Stimulated activated CD8-positive, alpha-beta memory T cell treated with anti-CD3 and anti-CD28 coated beads, Interleukin-7, amount 100 ng/mL, for 4 hours (primary cell): ENCODE measurements around the gene PLB1.

Experiments used
- DNase-seq, 2 donors: peaks; one replicate each; pipeline ENCODE4 v3.0.0-alpha.2; 2020; ENCODE audit warnings: low read depth in 2 of 2

PLB1 gene

DNA sequence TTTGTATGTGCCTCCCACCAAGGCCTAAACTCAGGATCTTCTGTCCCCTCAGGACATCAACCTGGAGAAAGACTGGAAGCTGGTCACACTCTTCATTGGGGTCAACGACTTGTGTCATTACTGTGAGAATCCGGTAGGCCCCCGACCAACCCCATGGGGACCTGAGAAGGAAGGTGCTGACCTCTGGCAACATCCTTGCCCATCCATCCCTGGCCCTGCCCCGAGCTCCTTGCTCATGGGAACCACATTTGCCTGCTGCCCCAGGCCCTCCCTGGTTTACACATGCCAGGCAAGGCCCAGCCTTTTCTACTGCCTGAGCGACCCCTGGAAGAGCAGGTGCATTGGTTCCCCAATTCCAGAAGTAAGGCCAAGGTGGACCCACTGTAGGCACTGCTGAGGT, 130.5 kb downstream of the PLB1 start:
- DNase-seq: no peak

DNA sequence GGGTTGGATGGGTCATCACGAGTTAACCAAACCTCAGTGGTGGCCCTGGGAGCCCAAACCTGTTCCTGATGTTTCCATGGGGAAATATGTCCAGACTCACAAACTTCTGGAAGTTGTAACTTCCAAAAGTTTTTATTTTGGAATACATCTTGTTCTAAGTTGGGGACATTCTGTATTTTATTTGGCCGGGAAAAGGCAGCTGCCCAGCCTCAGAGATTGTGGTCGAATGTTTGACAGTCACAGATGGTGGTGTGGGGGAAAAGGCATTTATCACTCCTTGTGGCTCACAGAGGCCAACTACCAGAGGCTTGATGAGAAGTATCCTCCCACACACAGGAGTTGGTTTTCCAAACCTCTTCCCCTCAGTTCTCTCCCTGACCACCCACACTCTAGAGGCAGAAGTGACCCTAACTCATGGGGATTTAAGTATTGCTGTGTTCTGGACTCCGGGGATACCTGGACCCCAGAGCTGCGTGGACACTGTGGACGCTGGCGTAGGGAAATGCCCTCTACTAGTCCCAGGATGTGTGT, 131.1 kb downstream of the PLB1 start:
- DNase-seq: no peak

DNA sequence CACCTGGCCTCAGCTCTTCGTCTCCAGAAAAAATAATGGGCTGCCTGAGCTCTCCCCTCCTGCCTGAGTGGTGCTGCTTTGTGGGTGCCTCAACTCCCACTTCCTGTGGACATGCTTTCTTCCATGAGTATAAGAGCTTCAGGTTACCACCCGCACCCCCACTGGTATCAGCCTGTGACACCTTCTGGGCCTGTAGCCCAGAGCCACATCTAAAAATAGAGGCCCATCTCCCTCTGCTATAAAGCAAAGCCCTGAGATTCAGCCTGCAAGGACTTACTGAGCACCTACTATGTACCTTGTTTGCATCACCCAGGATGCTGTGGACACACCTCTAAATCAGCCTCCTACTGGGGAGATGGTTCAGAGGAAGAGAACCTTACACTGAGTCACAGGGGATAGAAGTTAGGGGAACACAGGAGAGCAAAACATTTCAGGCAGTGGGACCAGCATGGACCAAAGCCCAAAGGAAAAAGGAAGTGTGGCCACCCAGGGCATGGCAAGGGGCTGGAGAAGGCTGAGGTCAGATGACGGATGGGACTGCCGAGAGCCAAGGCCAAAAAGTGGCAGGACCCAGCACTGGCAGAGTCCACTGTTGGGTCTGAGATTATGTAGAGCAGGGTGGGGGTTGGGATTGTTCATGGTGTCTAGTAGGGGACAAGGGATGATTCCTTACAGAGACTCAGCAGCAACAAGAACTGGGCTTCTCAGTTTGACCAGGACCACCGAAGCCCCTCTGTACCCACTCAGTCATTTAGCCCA, 132.0 kb downstream of the PLB1 start:
- DNase-seq: no peak

DNA sequence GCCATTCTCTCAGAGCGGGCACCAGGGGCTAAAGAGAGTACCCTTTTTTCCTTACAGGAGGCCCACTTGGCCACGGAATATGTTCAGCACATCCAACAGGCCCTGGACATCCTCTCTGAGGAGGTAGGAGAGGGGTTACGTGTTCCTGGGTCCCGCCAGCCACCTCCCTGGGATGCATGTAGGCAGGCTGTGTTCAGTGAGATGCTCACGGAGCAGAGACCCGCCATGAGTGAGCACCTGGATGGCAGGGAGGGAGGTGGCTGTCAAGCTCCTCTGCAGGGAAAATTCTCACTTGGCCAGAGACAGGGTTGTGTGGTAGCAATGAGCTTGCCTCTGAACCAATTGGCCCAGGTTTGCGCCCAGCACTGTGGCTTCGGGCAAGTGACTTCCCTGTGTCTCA, 132.6 kb downstream of the PLB1 start:
- DNase-seq: no peak

DNA sequence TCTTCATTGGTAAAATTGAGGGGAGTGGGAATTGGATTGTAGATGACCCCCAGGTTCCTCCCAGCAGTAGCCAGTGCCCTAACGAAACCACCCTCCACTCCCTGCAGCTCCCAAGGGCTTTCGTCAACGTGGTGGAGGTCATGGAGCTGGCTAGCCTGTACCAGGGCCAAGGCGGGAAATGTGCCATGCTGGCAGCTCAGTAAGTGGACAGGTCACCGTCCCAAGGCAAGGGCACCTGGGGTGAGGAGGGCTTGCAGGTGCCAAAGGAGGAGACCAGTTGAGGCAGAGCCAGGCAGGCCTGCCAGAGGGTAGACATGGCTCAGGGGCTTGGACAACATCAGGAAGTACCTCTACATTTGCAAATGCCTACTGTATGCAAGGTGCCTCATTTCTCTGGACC, 133.1 kb downstream of the PLB1 start:
- DNase-seq: no peak

DNA sequence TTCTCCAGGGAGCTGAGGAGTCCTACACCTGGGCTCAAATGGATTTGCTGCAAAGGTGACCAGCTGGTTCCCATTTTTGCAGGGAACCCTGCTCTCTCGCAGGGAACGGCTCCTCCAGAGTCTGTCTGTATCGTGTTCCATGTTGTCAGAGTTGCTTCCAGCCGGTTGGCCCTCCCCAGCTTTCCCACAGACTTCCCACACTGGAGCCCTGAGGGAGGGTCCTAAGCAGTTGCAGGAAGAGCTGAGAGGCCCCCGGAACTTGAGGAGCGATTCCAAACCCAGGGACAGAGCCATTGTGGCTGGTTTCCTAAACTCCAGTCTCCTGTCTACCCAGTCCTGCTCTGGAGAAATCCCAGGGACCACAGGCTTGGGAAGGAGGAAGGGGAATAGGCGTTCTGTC, 134.1 kb downstream of the PLB1 start:
- DNase-seq: no peak

DNA sequence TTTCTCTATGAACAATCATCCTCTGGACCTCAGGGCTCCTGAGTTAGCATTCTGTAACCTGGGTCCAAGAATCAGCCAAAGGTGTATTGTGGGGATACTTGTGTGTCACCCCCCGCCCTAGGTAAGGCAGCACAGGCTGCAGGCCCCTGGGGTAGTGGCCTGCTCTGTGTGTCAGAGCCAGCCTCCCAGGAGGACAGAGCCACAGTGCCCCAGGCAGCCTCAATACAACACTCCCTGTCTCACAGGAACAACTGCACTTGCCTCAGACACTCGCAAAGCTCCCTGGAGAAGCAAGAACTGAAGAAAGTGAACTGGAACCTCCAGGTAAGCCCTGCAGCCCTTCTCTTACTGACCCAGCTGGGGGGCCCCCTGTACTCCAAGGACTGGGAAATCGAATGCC, 134.5 kb downstream of the PLB1 start:
- no peak for DNase-seq

DNA sequence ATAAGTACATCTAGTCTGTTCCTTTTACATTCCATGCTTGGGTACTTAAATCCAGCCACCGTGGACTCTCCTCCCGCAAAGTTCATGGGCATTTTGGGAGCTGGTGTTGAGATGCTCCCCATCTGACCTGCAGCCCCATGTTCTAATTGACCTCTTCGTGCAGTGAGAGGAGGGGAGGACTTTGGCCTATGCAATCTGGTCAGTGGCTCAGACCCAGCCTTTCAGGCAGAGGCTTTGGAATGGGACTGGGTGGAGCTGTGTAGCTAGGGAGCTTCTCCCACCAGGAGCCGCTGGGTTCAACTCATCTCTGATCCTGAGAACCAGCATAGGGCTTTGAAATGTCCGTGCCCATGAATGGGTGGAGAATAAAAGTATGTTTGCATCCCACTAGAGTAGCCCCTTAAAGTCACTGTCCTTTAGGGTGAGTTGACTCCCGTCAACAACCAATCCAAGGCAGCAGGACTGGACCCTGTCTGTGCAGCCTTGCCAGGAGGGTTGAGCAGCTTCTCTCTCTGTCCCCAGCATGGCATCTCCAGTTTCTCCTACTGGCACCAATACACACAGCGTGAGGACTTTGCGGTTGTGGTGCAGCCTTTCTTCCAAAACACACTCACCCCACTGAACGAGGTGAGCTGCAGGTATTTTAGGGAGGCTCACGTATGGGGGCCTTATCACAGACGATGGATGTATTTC, 135.8 kb downstream of the PLB1 start:
- no peak for DNase-seq

DNA sequence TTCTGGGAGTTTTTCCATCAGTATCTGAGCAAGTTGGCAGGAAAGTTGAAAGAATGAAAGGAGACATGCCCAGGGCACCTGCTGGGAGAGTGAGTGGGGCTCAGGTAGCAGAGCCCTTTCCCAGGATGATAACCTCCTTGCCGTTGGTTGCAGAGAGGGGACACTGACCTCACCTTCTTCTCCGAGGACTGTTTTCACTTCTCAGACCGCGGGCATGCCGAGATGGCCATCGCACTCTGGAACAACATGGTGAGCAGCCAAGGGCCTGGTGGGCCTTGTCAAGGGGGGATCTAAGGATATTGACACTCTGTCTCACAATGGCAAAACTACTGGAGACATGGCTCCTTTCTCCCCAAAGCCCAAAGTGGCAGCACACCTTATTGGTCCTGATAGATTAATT, 136.9 kb downstream of the PLB1 start:
- DNase-seq: no peak

DNA sequence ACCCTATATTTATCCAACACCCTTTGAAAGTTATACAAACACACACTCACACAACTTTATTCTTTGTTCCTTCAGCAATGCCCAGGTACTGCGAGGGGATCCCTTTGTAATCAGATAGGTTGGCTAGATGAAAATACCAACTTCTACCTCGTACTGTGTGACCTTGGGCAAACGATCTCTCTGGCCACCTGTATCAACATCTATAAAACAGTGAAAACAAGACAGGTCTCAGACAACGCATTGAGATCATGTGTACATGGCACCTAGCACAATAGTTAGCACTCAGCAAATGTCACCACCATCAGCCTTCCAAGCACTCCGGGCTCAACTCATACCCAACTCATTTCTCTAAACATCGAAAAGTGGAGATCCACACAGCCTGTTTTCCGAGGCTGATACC, 137.3 kb downstream of the PLB1 start:
- DNase-seq: no peak

DNA sequence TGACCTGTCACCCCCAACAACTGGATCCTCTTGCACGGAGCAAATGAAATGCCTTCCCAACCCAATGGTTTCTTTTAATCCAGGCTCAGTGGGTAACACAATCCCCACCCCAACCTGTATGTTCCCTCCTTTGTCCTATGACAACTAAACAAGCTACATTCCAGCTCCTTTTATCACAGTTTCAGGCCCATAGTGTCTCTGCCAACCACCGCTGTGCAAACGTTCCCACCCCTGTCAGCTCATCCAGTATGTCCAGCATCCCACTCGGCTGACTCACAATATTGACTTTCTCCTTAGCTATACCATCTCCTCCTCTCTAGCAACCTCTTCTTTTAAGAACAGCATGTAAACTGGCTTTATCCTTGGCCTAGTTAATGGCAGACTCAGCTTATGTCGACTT, 137.9 kb downstream of the PLB1 start:
- DNase-seq: no peak

DNA sequence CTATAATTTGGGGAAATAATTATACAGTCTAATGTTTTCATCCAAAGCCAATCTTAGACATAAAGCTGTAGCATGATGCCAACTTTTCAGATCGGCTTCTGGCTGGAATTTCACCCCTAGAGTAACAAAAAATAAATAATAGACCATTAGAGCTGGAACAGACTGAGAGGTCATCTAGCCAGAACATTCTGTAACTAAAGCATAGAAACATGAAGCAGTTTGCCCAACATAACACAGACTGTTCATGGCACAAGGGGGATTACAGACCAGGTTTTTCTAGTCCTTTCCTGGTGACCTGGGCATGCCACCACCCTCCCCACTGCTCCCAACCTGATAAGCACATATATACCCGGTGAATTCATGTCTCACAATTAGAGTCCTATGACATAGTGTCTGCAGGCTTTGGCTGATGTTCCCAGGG, 139.3 kb downstream of the PLB1 start:
- no peak for DNase-seq

DNA sequence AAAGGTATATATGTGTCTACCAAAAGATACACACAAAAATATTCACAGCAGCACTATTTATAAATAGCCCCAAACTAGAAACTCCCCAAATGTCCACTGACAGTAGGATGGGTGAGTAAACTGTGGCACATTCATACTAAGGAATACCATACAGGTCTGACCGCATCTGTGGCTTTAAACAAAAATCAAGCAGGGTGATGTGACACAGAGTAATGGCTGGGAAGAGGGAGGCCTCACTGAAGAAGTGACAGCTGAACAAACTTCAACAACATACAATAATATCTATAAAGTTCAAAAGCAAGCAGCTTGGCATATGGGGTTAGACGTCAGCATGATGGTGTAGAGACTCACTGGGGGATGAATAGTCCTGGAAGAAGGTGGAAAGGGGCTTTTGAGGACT, 140.6 kb downstream of the PLB1 start:
- DNase-seq: no peak

DNA sequence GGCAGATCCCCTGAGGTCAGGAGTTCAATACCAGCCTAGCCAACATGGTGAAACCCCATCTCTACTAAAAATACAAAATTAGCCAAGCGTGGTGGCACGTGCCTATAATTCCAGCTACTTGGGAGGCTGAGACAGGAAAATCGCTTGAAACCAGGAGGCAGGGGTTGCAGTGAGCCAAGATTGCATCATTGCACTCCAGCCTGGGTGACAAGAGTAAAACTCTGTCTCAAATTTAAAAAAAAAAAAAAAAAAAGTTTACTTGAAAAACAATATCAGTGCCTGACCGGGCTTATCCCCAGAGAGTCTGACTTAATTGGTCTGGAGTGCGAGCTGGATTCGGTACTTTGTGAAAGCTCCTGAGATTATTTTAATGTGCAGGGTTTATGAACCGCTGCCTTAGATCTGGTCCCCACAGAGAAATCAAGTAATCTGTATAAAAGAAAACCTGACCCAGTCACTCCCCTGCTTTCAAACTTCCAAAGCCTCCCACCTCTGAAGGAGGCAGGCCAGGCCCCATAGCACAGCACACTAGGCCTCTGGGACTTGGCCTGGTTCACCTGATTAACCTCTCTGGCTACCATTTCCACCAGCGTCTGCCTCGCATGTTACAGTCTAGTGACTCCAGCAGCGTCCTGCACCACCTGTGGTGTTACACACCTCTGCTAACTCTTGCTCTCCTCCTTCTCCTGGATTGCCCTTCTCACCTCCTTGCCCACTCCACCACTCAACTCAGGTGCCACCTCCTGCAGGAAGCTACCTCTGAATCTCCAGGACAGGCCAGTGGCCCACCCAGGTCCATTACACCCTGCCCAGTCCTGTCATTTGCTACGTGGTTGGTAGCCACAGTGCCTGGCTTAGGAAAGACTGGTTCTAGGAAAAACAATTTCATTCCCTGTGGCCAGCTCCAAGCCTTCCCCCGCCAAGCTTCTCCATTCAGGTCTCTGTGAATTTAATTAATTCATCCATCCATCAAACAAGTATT, 141.5 kb downstream of the PLB1 start:
- no peak for DNase-seq

DNA sequence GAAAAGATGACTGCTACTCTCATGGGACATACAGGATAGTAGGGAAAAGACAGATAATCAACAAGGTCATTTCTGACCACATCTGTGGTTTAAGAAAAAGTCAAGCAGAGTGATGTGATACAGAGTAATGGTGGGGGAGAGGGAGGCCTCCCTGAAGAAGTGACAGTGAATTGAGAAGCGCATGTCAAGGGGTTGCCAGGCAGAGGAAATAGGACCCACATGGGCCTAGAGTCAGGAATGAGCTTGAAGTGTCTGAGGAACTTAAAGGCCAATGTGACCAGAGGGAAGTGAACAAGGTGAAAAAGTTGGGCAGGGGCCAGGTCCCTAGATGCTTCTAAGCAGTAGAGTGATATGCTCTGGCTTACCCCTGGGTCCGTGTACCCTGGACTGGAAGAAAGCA, 142.2 kb downstream of the PLB1 start:
- DNase-seq: no peak

DNA sequence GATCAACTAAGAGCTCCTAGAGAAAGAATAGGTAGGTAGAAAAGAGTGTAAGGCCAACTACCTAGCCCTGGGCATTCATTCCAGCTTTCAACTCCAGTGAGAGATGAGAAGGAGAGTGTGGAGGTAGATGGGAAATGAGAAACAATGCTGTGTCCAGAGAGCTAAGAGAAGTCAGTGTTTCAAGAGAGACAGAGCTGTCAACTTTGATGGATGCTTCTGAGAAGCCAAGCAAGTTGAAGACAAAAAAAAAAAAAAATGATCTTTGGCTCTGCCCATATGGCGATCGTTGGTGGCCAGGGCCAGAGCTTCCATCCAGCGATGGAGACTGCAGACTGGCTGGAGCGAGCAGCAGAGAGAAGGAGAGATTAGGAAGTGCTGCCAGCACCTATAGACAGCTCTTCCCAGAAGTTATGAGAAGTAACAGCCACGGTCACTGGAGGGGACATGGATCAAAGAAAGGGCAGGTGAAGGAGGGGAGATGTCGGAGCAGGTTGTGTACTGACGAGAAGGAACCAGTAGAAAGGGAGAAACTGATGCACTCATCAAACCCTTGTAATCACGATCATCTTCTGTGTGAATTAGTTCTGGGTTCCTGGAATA, 143.3 kb downstream of the PLB1 start:
- no peak for DNase-seq

DNA sequence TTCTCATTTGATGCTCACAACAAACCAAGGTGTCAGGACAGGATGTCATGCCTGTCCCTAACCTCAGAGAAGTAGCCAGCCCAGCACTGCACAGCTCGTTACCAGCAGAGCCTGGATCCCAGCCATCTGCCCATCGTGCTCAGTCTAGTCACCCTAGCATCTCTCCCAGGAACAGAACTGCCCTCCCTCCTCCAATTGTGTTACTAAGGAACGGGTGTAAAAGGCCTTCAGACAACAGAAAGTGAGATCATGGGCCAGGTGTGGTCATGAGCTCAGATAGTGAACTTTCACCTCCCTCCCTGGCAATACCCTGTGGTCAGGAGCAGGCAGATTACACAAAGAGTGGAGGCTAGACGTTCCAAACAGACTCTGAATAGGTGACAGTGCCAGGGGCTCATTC, 144.0 kb downstream of the PLB1 start:
- DNase-seq: no peak

DNA sequence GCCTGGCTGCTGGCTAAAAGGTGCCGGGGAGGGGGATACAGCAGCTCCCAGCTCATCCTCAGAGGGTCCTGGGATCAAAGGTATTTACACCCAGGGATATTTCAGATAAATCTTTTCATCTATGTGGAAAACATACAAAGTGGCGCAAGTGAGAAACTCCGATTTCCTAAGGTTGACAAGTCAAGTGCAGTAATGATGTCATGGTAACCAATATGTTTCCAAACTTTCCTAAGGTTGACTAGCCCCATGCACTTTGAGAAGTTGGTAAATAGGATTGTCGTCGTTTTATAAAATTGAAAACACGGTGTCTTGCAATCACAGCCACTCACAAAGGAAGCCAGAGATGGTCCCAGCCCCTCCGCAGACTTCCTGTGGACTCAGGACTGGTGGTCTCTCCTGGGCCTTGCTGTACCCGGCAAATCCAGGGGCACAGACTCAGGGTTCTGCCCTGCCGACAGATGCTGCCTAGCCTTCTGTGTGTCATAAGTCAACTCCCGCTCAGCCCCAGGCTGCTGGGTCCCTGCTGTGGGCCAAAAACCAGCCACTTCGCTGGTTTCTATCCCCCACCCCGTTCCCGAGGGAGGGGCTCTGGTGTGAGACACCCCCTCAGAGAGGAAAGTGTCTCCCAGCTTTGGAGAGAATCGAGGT, 144.5 kb downstream of the PLB1 start:
- no peak for DNase-seq

DNA sequence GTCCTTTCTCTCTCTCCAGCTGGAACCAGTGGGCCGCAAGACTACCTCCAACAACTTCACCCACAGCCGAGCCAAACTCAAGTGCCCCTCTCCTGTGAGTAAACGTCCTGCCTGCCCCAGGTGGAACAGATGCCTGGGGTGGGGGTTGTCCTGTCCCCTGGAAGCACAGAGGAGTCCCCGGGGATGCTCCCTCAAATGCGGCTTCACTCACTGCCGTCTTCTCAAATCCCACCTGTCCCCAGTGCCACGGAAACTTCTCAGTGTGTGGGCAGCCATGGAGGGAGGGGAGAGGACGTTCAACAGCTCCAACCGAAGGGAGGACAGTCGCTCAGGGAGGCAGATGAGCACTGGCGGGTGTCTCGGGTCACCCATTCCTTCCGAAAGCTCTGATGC, 145.0 kb downstream of the PLB1 start:
- no peak for DNase-seq

DNA sequence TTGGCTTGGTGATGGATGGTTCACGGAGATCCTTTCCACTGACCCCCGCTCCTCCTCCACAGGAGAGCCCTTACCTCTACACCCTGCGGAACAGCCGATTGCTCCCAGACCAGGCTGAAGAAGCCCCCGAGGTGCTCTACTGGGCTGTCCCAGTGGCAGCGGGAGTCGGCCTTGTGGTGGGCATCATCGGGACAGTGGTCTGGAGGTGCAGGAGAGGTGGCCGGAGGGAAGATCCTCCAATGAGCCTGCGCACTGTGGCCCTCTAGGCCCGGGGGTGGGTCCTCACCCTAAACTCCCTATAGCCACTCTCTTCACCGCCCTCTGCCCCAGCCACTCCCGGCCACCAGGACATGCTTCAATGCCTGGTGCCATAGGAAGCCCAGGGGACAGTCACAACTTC, 146.9 kb downstream of the PLB1 start:
- no peak for DNase-seq

DNA sequence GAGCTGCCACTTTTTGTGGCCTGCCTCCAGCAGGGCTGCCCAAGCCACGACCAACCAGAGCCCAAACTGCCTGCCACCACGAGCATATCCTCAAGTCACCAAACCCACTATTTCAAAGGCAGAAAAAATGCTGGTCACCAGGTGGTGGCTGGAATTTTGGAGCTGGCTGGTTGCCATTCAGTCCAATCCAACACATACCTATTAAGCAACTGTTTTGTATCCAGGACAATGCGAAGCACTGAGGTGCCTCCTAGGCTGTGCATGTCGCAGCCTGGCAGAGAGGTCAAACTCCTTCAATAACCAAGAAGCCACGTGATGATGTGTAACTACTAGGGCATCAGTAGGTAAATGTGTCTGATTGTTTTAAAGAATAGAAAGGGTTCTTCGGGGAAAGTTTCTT, 147.5 kb downstream of the PLB1 start:
- DNase-seq: no peak
